NCI-H774 (cell line): ENCODE data around the gene SMYD2.

Experiments
- DNase-seq: peaks from one replicate; lab custom pipeline; 2025; lab: John Stamatoyannopoulos, UW

SMYD2 gene

GRCh38 chr1:214361636-214362035 lies 80.7 kb downstream of the SMYD2 start:
- no peak for DNase-seq

- no peak for DNase-seq
Measured at GRCh38 chr1:214362188-214362882, 81.4 kb downstream of the SMYD2 start.

GRCh38 chr1:214363386-214363785 lies 82.4 kb downstream of the SMYD2 start:
- DNase-seq: no peak

- no peak for DNase-seq
Measured at GRCh38 chr1:214364386-214364785, 83.4 kb downstream of the SMYD2 start.

- no peak for DNase-seq
Measured at GRCh38 chr1:214364786-214365295, 83.9 kb downstream of the SMYD2 start.

GRCh38 chr1:214367841-214368240 lies 86.9 kb downstream of the SMYD2 start:
- no peak for DNase-seq

GRCh38 chr1:214369364-214369763 lies 88.4 kb downstream of the SMYD2 start:
- DNase-seq: no peak

GRCh38 chr1:214370615-214371014 lies 89.7 kb downstream of the SMYD2 start:
- DNase-seq: no peak

GRCh38 chr1:214372092-214372491 lies 91.1 kb downstream of the SMYD2 start:
- no peak for DNase-seq

GRCh38 chr1:214377485-214377884 lies 96.5 kb downstream of the SMYD2 start:
- DNase-seq: no peak

GRCh38 chr1:214377886-214378285 lies 96.9 kb downstream of the SMYD2 start:
- no peak for DNase-seq

- DNase-seq: no peak
Measured at GRCh38 chr1:214378492-214378891, 97.5 kb downstream of the SMYD2 start.

GRCh38 chr1:214379236-214379970 lies 98.4 kb downstream of the SMYD2 start:
- no peak for DNase-seq

GRCh38 chr1:214380396-214380795 lies 99.4 kb downstream of the SMYD2 start:
- no peak for DNase-seq

GRCh38 chr1:214380986-214381695 lies 100.2 kb downstream of the SMYD2 start:
- DNase-seq: no peak

GRCh38 chr1:214383381-214384372 lies 102.7 kb downstream of the SMYD2 start:
- DNase-seq: no peak

- no peak for DNase-seq
Measured at GRCh38 chr1:214384373-214385079, 103.6 kb downstream of the SMYD2 start.

GRCh38 chr1:214385428-214385827 lies 104.5 kb downstream of the SMYD2 start:
- no peak for DNase-seq

GRCh38 chr1:214386333-214386732 lies 105.4 kb downstream of the SMYD2 start:
- DNase-seq: no peak
